CD4-positive, alpha-beta T cell treated with Interleukin-21 for 1 hour (primary cell): ENCODE results near the gene SYAP1.
"Not testable (repeated sequence)": the region's sequence is repeated elsewhere in the genome, so short reads cannot be mapped to it uniquely, and the experiment has no call there.

Experiments
- DNase-seq: peaks from one replicate; pipeline ENCODE4 v3.0.0-alpha.2; 2020

Gene SYAP1, protein sequence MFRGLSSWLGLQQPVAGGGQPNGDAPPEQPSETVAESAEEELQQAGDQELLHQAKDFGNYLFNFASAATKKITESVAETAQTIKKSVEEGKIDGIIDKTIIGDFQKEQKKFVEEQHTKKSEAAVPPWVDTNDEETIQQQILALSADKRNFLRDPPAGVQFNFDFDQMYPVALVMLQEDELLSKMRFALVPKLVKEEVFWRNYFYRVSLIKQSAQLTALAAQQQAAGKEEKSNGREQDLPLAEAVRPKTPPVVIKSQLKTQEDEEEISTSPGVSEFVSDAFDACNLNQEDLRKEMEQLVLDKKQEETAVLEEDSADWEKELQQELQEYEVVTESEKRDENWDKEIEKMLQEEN

DNA sequence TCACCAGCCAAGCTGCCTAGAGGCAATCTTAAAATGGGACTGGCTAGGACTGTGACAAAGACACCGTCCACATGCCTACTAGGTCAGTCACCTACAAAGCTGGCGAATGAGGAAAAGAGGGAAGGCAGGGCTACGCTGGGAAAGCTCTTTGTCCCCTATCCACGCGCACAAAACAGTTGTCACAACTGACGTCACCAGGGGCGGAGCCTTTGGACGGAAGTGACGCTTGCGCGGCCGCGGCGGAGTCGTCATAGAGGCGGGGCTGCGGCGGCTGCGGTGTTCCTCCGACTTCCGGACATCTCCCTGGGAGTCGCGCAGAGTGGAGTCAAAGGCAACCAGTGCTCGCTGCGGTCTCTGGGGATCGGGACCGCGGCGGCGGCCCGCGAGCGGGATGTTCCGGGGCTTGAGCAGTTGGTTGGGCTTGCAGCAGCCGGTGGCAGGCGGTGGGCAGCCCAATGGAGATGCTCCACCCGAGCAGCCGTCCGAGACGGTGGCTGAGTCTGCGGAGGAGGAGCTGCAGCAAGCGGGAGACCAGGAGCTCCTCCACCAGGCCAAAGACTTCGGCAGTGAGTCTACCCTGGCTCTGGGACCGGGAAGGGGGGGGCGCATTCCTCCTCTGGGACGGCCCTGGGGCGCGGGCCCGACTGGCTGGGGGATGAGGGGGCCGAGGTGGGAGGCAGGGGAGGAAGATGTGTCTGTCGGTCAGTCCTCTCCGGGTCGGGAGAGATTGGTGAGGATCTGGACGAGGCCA, at the start of gene SYAP1:
SYAP1 (plus strand) TSS at position 279 of the 751 bp plus-strand sequence; CDS start at position 392, 113 bp downstream.
- DNase-seq = peak; percentile 92

GRCh38 chrX:16671005-16671404, 48.4 kb upstream of the SYAP1 start:
- DNase-seq = peak; percentile 32

DNA sequence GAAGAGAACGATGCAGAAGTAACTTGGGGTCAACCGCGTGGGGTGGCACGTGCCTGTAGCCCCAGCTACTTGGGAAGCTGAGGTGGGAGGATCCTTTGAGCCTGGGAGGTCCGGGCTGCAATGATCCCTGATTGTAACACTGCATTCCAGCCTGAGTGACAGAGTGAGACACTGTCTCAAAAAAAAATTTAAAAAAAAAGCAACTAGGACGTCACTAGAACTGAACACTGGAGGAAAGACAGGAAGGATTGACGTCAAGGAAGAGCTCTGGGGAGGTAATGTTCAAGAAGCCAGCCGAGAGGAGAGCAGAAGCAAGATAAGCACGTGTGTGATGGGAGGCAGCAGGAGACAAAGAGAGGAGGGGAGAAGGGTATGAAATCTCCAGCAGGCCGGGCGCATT, 40.7 kb upstream of the SYAP1 start:
- no peak for DNase-seq

GRCh38 chrX:16683007-16683664, 36.3 kb upstream of the SYAP1 start:
- DNase-seq = no peak

- no peak for DNase-seq
Observed at GRCh38 chrX:16687514-16687913, 31.9 kb upstream of the SYAP1 start.

DNA sequence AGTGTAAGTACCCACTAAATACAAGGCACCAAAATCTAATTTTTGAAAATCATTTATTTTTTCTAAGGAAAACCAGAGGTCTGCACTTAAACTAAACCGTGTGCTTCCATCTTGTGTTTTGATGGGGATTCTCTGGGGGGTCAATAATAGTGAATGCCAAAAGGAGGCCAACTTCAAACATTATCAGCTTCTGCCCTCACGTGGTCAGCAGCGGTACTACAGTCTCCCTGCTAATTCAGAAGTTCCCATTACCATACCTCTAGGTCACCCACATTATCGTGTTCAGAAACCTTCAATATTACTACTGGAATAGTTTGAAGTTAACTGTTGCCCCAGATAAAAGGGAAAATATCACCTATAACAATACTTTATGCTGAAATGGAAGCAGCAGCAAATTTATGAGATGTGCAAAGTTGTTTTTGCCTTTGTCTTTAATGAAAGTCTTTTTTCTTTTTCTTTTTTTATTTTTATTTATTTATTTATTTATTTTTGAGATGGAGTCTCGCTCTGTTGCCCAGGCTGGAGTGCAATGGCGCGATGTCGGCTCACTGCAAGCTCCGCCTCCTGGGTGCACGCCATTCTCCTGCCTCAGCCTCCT, 24.2 kb upstream of the SYAP1 start:
- peak; percentile 56 for DNase-seq

DNA sequence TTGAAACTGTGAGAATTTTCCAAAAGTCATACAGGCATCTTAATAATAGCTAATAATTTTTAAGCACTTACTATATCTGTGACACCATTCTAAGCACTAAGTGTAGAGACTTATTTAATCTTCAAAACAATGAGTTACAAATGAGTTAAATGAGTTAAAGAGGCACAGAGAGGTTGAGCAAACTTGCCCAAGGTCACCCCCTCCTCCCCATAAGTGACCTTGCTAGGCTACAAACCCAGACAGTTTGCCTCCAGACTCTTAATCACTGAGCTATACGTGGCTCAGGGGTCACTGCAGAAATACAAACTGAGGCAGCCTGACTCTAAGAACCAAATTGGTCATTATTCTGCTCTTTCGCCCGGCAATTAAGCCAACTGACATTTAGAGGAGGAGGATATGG, 22.5 kb upstream of the SYAP1 start:
- DNase-seq = no peak

DNA sequence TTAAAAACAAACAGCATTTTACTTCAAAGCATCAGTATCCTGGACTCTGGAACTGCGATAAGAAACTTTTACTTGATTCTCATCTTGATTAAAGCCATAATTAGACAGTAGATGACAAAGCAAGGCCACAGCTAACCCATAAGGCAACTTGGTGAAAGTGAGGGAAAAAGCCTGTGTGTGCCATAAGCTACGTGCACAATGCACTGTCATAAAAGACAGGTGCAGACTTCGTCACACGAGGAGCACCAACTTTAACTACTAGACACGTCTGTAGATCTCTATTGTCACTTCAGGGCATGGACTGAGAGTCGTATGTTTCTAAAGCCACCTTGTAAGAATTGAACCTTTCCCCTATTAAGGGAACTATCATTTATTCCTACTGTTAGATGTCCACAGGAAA, 20.0 kb upstream of the SYAP1 start:
- DNase-seq = no peak

- no peak for DNase-seq
Observed at GRCh38 chrX:16700734-16701133, 18.7 kb upstream of the SYAP1 start.

GRCh38 chrX:16702700-16703599, 16.5 kb upstream of the SYAP1 start:
- DNase-seq = no peak

DNA sequence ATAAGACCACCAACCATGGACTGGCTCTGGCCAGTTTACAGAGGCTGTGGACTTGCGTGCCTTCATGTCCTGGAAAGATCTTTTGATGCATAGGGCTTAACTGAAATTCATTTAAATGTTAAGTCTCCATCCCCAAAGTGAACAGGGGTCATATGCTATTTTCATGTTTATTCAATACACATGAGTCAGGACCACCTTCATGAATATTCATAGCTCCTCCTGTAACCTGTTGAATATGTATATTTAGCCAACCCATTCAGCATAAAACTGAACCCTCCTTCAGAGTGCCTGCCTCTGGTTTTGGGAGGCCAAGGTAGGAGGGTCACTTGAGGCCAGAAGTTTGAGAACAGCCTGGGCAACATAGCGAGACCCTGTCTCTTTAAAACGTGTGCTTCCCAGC, 14.0 kb upstream of the SYAP1 start:
- DNase-seq = no peak

- no peak for DNase-seq
Observed at GRCh38 chrX:16708016-16708415, 11.4 kb upstream of the SYAP1 start.

- no peak for DNase-seq
Observed at GRCh38 chrX:16711219-16711811, 8.1 kb upstream of the SYAP1 start.

DNA sequence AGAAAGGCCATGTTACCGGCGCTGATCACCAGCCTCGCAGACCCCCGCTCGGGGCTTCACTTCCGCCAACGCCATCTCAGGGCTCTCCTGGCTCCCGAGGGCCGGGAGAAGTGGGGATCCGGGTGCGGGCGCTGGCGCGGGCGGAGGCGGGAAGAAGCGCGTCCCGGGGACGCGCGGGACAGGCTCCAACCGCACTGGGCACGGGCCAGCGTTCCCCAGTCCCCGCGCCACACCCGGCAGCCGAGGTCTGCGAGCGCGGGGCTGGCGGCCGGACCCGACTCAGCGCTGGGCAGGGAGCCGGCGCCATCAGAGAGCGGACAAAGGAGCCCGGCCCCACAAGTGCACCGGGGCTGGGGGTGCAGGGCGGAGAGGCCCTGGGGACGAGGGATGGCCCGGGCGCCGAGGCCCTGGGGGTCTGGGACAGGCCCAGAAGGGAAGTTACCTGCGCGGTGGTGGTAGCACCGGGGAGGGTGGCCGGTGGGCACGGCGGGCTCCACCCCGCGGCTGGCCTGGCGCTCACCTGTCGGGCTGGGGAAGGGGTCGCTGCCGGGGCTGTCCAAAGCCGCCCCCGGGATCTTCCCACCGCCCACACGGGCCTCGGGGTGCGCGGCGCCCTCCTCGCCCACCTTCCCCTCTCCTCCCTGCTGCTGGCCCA, 7.4 kb upstream of the SYAP1 start:
- no peak for DNase-seq

DNA sequence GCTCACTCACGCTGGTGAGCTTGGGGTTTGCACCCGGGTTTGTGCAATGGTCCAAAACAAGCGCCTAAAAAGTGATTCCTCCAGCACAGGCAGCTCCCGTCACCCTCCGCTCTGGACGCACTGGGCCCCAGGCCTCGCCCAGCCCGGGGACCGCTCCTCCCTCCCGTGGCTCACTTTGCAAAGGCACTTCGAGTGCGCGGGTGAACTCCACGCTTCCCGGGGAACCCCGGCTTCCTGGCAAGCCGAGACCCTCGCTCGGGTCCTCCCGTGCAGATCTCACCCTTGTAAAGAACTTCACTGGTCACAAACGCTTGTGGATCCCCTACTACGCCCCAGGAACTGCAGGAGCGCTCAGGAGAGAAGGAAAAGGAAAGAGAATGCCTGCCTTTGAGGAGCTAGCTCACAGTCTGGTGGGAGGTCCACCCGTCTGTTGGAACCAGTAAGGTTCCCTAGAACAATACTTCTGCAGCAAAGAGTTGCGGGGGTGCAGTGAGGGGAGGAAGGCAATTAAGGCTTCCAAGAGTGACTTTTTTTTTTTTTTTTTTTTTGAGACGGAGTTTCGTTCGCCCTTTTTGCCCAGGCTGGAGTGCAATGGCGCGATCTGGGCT, 6.8 kb upstream of the SYAP1 start, which contains the start of gene CTPS2:
CTPS2 (minus strand) TSS at position 122 of the 608 bp plus-strand sequence. CDS start 9,767 bp downstream, outside the sequence.
- DNase-seq = peak; percentile 39

- no peak for DNase-seq
Observed at GRCh38 chrX:16714504-16714903, 4.9 kb upstream of the SYAP1 start.

GRCh38 chrX:16715638-16716037, 3.8 kb upstream of the SYAP1 start:
- not testable (repeated sequence) for DNase-seq

- DNase-seq = not testable (repeated sequence)
Observed at GRCh38 chrX:16716451-16716850, 3.0 kb upstream of the SYAP1 start.

GRCh38 chrX:16718824-16719333, 533 bp upstream of the SYAP1 start:
- no peak for DNase-seq

DNA sequence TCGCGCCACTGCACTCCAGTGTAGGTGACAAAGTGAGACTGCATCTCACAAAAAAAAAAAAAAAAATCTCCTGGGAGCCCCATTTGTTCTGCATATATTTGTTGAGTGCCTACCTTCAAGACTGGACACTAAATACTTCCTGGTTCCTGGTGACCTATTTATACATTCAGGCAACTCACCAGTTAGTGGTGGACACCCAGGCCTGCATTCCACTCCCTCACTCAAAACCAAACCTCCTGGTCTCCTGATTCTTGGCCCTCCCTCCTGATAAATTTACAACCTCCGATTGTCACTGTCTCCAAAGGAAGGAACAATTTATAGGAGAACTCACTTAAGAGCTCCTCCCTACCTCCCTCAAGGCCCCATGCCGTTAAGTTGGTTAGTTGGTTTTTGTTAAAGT, 3.1 kb downstream of the SYAP1 start:
- no peak for DNase-seq
